ENCODE measurements around the gene TECR.
"Not testable (repeated sequence)": the region's sequence is repeated elsewhere in the genome, so short reads cannot be mapped to it uniquely, and the experiment has no call there.

TECR gene

DNA sequence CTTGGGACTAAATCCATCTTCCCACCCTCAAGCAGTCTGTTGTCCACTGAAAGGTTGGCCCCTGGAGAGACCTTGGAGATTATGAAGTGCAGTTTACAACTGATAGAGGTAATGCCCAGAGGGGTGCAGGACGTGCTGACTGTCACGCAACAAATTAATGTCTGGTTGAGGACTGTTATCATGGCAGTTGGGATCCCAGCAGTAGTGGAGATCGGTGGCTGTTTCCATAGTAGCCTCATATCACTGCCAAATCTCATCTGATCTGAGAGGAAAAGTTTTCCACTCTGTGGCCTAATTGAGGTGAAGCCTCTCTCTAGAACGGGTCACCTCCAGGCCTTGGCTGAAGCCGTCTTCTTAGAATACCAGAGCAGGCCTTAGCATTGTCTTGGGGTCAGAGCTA is 4.1 kb downstream of the TECR start:
- no peak for DNase-seq (ENCODE audit: low read depth in 2 of 2, low spot score in 1 of 2)

DNA sequence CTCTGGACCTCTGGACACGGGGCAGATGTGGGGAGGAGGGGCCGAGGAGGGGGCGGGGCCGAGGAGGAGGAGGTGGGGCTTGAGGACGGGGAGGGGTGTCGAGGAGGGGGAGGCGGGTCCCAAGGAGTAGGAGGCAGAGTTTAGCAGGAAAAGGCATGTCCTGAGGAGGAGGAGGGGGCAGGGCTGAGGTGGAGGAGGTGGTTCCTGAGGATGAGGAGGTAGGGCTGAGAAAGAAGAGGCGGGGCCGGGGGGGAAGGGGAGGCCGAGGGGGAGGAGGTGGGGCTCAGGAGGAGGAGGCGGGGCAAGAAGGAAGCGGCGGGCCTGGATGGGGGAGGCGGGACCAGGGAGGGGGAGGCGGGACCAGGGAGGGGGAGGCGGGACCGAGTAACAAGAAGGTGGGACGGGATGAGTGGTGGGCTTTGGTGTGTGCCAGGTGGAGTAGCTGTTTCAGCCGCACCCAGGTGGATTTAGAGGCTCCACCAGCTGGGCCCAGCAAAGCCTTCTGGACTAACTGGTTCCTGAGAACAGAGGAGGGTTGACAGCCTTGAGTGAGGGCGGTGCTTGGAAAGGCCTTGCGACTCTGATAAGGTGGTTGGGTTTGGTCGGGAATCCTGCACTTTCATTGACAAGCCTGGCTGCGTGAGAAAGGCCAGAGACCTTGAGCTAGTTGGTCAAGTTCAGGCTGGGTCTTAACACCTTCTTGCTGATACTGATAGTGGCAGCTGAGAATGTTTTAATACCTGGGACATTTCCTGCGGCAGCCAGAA is 7.7 kb downstream of the TECR start:
- no peak for DNase-seq (ENCODE audit: low read depth in 2 of 2, low spot score in 1 of 2)

- DNase-seq (ENCODE audit: low read depth in 2 of 2, low spot score in 1 of 2): no peak
These were observed 11.5 kb downstream of the TECR start for GRCh38 chr19:14540741-14541525.

- not testable (repeated sequence) for DNase-seq (ENCODE audit: low read depth in 2 of 2, low spot score in 1 of 2)
These were observed 12.6 kb downstream of the TECR start for GRCh38 chr19:14541979-14542378.

GRCh38 chr19:14542711-14543328 is 13.4 kb downstream of the TECR start:
- DNase-seq (ENCODE audit: low read depth in 2 of 2, low spot score in 1 of 2): no peak

DNA sequence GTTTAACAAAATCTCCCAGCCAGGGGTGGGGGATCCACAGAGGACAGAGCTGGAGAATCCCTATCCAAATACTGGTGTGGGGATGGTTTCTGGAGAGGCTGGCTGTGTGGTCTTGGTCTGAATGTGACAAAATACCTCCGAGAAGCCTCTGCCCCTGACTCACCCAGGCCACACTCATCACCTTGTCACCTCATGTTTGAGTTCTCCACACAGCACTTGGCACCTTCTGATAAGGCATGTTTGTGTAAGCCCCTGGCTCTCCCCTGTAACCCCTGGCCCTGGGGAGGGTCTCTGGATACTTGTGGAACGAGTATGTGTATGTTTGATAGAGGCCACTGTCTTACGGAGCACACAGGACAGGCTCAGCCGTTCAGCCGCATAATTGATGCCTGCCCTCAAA is 14.7 kb downstream of the TECR start:
- DNase-seq (ENCODE audit: low read depth in 2 of 2, low spot score in 1 of 2): no peak

- DNase-seq (ENCODE audit: low read depth in 2 of 2, low spot score in 1 of 2): no peak
These were observed 15.8 kb downstream of the TECR start for GRCh38 chr19:14544977-14545715.

DNA sequence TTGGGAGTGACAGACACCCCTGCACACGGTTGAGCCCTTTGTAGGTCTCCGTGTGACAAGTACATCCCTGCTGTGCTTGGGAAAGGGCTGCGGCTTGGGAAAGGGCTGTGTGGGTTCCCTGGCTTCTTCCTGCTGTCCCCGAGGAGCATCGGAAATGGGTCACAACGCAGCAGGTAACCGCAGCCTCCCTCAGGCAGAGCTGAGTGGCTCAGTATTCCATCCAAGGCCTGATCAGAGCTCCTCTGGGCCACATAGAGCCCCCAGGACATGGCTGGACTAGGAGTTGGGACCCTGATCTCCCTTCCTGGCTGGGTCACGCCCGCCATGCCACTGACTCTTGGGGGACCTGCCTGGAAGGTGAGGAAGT is 16.3 kb downstream of the TECR start:
- DNase-seq (ENCODE audit: low read depth in 2 of 2, low spot score in 1 of 2): no peak

GRCh38 chr19:14550201-14550754 is 20.9 kb downstream of the TECR start:
- DNase-seq (ENCODE audit: low read depth in 2 of 2, low spot score in 1 of 2): no peak

GRCh38 chr19:14551134-14552005 is 22.0 kb downstream of the TECR start:
- peak; percentile 54 to 67 for DNase-seq (ENCODE audit: low read depth in 2 of 2, low spot score in 1 of 2)

DNA sequence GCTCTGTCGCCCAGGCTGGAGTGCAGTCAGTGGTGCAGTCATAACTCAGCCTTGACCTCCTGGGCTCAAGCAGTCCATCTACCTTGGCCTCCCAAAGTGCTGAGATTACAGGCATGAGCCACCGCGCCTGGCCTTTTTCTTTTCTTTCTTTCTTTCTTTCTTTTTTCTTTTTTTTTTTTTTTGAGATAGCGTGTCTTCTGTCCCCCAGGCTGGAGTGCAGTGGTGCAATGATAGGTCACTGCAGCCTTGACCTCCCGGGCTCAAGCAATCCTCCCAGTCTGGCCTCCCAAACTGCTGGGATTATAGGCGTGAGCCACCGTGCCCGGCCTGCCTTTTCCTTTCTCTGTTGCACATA is 22.6 kb downstream of the TECR start:
- not testable (repeated sequence) for DNase-seq (ENCODE audit: low read depth in 2 of 2, low spot score in 1 of 2)

DNA sequence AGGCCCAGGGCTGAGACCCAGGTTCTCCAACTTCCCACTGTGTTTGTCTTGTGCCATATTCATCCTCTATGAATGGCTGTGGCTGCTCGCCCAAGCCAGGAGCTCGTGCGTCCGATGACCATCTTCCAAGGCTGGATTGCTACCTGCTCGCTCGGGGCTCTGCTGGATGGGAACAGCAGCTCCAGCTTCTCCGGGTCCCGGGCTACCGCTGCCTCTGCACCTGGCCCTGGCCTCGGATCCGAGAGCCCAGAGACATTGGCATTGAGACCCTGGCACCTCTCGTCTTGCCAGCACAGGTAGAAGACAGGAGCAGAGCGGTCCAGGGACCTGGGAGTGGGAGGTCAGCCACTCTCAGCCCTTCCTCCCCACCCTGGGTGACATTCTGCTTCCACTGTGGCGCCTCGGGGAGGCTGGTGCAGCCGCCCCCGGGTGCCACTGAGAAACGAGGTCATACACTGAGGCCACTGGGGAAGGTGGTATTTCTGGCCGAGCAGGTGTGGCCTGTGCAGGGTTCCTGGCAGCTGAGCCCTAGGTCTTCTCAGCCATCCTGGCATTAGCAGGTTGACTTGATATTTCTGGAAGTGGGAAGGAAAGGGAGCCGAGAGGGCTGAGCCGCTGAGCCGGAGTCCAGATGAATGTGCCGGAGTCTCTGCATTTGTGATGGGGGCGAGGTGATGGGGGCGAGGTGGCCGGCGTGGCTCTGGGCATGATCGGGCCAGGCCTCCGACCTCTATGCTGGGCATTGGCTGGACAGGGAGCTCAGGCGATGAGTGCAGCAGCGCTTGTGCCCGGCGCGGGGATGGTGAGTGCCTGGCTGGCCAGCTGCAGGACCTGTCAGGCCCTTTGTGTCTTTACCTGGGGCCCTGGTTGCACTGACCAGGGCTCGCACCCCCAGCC is 23.9 kb downstream of the TECR start:
- no peak for DNase-seq (ENCODE audit: low read depth in 2 of 2, low spot score in 1 of 2)

- no peak for DNase-seq (ENCODE audit: low read depth in 2 of 2, low spot score in 1 of 2)
These were observed 24.5 kb downstream of the TECR start for GRCh38 chr19:14553939-14554243.

- no peak for DNase-seq (ENCODE audit: low read depth in 2 of 2, low spot score in 1 of 2)
These were observed 25.0 kb downstream of the TECR start for GRCh38 chr19:14554382-14554812.

DNA sequence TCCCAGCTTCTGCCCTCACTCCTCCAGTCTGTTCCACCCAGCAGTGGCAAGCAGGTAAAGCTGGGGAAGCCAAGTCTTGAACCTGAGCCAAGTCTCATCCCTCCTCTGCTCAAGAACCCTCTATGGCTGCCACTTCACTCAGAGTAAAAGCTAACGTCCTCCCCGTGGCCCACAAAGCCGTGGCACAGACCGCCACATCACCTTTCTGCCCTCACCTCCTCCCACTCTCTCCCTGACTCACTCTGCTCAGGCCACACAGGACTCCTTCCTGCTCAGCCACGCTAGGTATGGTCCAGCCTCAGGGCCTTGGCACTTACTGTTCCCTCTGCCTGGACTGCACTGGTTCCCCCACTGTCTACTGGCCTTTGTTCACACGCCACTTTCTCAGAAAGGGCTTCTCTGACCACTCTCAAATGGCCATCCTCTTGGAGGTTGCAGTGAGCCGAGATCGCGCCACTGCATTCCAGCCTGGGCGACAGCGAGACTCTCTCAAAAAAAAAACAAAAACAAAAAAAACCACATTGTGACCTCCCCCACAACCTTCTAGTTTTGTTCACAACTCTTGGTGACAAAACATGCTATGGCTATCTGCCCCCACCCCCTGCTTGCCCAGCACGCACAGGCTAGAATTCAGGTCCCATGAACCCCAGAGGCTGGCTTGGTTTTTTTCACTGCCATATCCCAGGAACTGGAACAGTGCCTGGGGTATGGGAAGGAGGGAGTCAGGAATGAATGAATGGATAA is 26.7 kb downstream of the TECR start:
- DNase-seq (ENCODE audit: low read depth in 2 of 2, low spot score in 1 of 2): no peak

DNA sequence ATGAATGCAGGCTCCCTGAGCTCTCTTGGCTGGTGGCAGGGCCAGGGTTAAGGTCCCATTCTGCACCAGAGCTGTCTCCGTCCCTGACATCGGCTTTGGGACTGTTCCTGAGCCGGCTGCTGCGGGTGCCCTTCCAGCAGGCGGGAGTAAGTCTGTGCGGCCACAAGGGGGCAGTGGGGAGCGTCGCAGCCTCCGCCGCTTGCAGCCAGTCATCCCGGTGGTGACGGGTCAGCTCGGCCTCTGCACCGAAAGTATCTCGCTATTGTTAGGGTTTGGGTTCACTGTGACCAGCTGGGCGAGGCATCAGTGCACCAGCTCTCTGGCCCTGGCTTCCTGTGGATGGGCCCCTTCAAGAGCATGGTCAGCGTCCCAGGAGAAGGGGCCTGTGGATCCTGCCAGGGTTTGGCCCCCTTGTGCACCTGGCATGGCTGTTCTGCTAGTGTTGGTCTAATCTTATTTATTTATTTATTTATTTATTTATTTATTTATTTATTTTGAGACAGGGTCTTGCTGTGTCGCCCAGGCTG is 27.3 kb downstream of the TECR start:
- peak; percentile 45 to 46 for DNase-seq (ENCODE audit: low read depth in 2 of 2, low spot score in 1 of 2)

DNA sequence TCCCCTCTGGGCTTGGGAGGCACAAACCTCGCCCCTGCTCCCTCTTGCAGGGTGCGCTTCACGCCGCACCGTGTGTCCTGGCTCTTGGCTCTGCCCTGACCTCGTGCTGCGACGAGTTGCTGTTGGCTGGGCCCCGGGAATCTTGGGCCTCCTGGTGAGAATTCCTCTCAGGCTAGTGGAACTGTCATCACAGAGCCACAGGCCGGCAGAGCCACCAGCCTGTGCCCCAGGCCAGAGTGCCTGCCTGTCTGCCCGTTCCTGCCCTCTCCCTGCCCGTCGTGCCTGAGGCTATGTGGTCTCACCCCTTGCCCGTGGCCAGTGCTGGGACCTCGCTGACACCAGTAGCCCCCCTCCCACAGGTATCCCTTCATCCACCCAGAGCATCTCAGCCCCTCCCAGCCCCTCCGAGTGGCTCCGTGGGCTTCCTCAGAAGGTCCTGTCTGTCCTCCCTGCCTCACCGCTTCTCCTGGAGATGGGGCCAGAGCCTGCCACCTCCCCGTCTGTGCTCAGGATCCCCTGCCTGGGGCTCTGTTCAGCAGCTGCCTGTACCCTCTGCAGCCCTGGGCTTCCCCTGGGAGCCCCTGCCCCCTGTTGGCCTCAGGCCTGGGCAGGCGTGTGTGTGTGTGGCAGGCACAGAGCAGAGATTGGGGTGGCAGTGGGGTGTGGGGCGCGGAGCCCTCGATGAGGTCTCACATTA is 29.1 kb downstream of the TECR start:
- DNase-seq (ENCODE audit: low read depth in 2 of 2, low spot score in 1 of 2): no peak

Measured in stimulated activated CD8-positive, alpha-beta memory T cell treated with anti-CD3 and anti-CD28 coated beads, Interleukin-4, amount 100 ng/mL, for 1 hour (primary cell).